ENCODE measurements around the gene CD28.

DNA sequence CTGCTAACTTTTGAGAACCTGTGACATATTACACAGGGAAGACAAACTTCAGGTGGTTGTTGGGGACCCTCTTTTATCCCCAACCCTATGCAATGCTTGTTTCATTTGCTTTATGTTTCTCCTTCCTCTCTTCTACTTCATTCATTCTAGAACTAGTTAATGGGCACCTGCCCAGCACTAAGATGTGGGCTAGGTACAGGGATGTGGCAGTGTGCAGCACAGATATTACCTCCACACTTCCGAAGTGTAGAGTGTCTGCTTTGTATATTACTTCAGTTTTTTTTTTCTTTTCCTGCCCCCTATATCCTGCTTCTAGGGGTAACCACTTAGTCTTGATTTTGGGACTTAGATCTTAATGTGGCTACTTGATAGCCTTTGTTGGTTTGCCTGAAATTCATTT lies 35.1 kb downstream of the CD28 start:
- TF ChIP-seq EZH2 (IDR thresholded peaks at IDR 0.05; ENCODE audit: insufficient read depth, poor library complexity, severe bottlenecking) (no peak), EZH2phosphoT487 (IDR thresholded peaks at IDR 0.05; ENCODE audit: insufficient read depth, low read depth) (no peak)

Measured in GM23248 (cell line).